ENCODE measurements around the gene FUOM.
"Not testable (repeated sequence)": the region's sequence is repeated elsewhere in the genome, so short reads cannot be mapped to it uniquely, and the experiment has no call there.

The FUOM gene

GRCh38 chr10:133370030-133370786 lies 12.4 kb upstream of the FUOM start:
- in situ Hi-C loops (cut with MboI; ENCODE audit: low sequenced_read_pairs), result no loop called here

- in situ Hi-C loops (cut with MboI; ENCODE audit: low sequenced_read_pairs), result no loop called here
Observed at GRCh38 chr10:133368153-133368552, 10.3 kb upstream of the FUOM start.

GRCh38 chr10:133367461-133367860 lies 9.6 kb upstream of the FUOM start:
- in situ Hi-C loops (cut with MboI; ENCODE audit: low sequenced_read_pairs), result not testable (repeated sequence)

GRCh38 chr10:133366751-133367150 lies 8.9 kb upstream of the FUOM start:
- in situ Hi-C loops (cut with MboI; ENCODE audit: low sequenced_read_pairs), result no loop called here

- in situ Hi-C loops (cut with MboI; ENCODE audit: low sequenced_read_pairs), result no loop called here
Observed at GRCh38 chr10:133366130-133366478, 8.3 kb upstream of the FUOM start.

- in situ Hi-C loops (cut with MboI; ENCODE audit: low sequenced_read_pairs), result no loop called here
Observed at GRCh38 chr10:133365461-133366129, 7.8 kb upstream of the FUOM start.

GRCh38 chr10:133364645-133365431 lies 7.0 kb upstream of the FUOM start:
- in situ Hi-C loops (cut with MboI; ENCODE audit: low sequenced_read_pairs), result no loop called here

GRCh38 chr10:133362846-133363245 lies 5.0 kb upstream of the FUOM start:
- in situ Hi-C loops (cut with MboI; ENCODE audit: low sequenced_read_pairs), result no loop called here

- in situ Hi-C loops (cut with MboI; ENCODE audit: low sequenced_read_pairs), result no loop called here
Observed at GRCh38 chr10:133361773-133362441, 4.1 kb upstream of the FUOM start.

- in situ Hi-C loops (cut with MboI; ENCODE audit: low sequenced_read_pairs), result no loop called here
Observed at GRCh38 chr10:133361227-133361626, 3.4 kb upstream of the FUOM start.

GRCh38 chr10:133359972-133360610 lies 2.3 kb upstream of the FUOM start:
- in situ Hi-C loops (cut with MboI; ENCODE audit: low sequenced_read_pairs), result no loop called here

GRCh38 chr10:133359554-133359971 lies 1.7 kb upstream of the FUOM start:
- in situ Hi-C loops (cut with MboI; ENCODE audit: low sequenced_read_pairs), result no loop called here

GRCh38 chr10:133358925-133359310 lies 1.1 kb upstream of the FUOM start:
- in situ Hi-C loops (cut with MboI; ENCODE audit: low sequenced_read_pairs), result no loop called here

GRCh38 chr10:133358162-133358924 lies 524 bp upstream of the FUOM start:
- in situ Hi-C loops (cut with MboI; ENCODE audit: low sequenced_read_pairs), result no loop called here

GRCh38 chr10:133356549-133357284 lies 1.1 kb downstream of the FUOM start:
- in situ Hi-C loops (cut with MboI; ENCODE audit: low sequenced_read_pairs), result no loop called here

- in situ Hi-C loops (cut with MboI; ENCODE audit: low sequenced_read_pairs), result no loop called here
Observed at GRCh38 chr10:133355991-133356390, 1.8 kb downstream of the FUOM start.

GRCh38 chr10:133355266-133355665 lies 2.6 kb downstream of the FUOM start:
- in situ Hi-C loops (cut with MboI; ENCODE audit: low sequenced_read_pairs), result no loop called here

GRCh38 chr10:133354672-133355240 lies 3.1 kb downstream of the FUOM start:
- in situ Hi-C loops (cut with MboI; ENCODE audit: low sequenced_read_pairs), result no loop called here

- in situ Hi-C loops (cut with MboI; ENCODE audit: low sequenced_read_pairs), result no loop called here
Observed at GRCh38 chr10:133353988-133354605, 3.7 kb downstream of the FUOM start.

Data from HL-60/S4 treated with phorbol 12-myristate 13-acetate at 8.2 ng/mL for 4 days and 3 days (cell line).